ENCODE data around the gene CPPED1.

DNA sequence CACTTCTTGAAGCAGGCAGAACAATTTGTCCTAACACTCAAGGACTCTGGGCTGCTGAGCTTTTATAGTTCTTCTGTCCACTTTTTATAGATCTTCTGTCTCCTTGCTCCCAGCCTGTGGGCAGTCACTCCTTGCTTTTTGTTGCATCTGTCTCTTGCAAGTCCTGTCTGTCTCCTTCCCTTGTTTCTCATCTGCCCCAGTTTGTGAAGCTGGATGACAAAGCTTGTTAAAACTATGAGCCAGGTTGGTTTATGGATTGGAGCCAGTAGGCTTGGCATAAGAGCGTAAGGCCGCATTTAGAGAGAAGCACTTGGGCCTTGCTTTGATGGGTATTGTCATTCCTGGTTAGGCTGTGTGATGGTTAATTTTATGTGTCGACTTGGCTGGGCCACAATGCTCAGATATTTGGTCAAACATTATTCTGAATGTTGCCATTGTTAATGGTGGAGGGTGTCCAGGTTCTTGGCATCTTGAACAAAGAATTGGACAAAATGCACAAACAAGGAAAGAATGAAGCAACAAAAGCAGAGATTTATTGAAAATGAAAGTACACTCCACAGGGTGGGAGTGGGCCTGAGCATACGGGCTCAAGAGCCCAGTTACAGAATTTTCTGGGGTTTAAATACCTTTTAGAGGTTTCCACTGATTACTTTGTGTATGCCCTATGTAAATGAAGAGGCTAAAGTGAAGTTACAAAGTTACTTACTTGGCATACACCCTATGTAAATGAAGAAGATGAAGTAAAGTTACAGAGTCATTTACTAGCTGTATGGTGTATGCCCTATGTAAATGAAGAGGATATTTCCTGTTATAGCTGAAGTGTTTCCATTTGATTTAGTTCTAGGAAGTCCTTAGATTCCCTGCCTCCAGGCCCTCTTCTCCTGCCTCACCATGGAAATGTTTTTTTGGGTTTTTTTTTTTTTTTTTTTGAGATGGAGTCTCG, 8.0 kb upstream of the CPPED1 start:
- no peak for TF ChIP-seq CTCF (IDR thresholded peaks at IDR 0.05; ENCODE audit: low read depth, low read length, missing input control)
- TF ChIP-seq NR2F2 (IDR thresholded peaks at IDR 0.05): no peak
- no peak for TF ChIP-seq RAD21 (IDR thresholded peaks at IDR 0.05)
- no peak for TF ChIP-seq TAF1 (conservative IDR thresholded peaks at IDR 0.05)
- TF ChIP-seq REST (IDR thresholded peaks at IDR 0.05): no peak
- TF ChIP-seq ATF3 (IDR thresholded peaks at IDR 0.05): no peak
- TF ChIP-seq GABPA (IDR thresholded peaks at IDR 0.05 in 1 of 2, conservative IDR thresholded peaks at IDR 0.05 in 1 of 2): no peak
- TF ChIP-seq MAX (IDR thresholded peaks at IDR 0.05): no peak
- TF ChIP-seq ZBTB33 (IDR thresholded peaks at IDR 0.05): no peak
- TF ChIP-seq SP1 (IDR thresholded peaks at IDR 0.05): no peak
- TF ChIP-seq YY1 (IDR thresholded peaks at IDR 0.05): no peak
- TF ChIP-seq EGR1 (IDR thresholded peaks at IDR 0.05; ENCODE audit: low read depth in 2 of 2): no peak
- no peak for TF ChIP-seq JUND (IDR thresholded peaks at IDR 0.05)
